GM12872 (cell line): ENCODE results near the gene CLASP2.

ENCODE experiments used
- TF ChIP-seq, protein P1 (sequence below): IDR thresholded peaks from 3 replicates; pipeline ENCODE4 v1.5.1; 2011; ENCODE audit warnings: low read depth, mild to moderate bottlenecking, low read length, moderate library complexity; ENCODE audit not compliant: insufficient read depth

CLASP2 gene

DNA sequence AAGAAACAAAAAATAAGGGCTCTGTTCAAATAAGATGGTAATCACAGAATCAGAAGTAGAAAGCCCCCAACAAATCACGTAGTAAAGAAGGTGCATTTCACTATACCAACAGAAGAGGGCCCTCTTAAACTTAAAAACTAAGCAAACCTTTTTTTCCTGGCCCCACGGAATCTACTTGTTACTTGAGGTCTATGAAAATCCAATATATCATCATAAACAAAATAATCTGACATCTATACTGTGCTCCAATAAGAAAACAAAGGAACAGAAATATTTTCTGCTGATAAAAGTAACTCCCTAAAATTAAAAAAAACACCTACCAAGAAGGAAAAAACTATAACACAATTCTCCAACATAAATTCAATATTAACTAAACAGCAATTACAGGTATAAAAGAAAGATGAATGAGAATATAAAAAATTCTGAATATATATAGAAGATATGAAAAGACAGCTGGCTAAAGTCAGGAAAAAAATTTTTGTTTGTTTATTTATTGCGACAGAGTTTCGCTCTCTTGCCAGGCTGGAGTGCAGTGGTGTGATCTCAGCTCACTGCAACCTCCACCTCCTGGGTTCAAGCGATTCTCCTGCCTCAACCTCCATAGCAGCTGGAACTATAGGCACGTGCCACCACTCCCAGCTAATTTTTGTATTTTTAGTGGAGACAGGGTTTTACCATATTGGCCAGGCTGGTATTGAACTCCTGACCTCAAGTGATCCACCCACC is 81.8 kb downstream of the CLASP2 start:
- TF ChIP-seq, protein P1, sequence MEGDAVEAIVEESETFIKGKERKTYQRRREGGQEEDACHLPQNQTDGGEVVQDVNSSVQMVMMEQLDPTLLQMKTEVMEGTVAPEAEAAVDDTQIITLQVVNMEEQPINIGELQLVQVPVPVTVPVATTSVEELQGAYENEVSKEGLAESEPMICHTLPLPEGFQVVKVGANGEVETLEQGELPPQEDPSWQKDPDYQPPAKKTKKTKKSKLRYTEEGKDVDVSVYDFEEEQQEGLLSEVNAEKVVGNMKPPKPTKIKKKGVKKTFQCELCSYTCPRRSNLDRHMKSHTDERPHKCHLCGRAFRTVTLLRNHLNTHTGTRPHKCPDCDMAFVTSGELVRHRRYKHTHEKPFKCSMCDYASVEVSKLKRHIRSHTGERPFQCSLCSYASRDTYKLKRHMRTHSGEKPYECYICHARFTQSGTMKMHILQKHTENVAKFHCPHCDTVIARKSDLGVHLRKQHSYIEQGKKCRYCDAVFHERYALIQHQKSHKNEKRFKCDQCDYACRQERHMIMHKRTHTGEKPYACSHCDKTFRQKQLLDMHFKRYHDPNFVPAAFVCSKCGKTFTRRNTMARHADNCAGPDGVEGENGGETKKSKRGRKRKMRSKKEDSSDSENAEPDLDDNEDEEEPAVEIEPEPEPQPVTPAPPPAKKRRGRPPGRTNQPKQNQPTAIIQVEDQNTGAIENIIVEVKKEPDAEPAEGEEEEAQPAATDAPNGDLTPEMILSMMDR, result peak; percentile 56; the same call in 2 of the 3 replicates

DNA sequence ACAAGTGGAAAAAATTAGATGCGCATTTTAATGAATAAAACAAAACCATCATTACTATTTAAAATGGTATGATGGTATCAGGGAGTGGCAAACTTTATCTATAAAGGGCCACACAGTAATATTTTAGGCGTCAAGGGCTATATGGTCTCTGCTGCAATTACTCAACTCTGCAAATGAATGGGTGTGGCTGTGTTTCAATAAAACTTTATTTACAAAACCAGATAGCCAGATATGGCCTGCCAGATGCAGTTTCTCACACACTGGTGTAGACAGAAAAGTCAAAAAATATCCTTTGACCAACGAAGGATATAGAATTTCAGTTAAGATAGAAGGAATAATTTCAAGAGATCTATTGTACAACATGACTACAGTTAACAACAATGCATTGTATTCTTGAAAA is 83.8 kb downstream of the CLASP2 start:
- TF ChIP-seq, protein P1, result no peak

DNA sequence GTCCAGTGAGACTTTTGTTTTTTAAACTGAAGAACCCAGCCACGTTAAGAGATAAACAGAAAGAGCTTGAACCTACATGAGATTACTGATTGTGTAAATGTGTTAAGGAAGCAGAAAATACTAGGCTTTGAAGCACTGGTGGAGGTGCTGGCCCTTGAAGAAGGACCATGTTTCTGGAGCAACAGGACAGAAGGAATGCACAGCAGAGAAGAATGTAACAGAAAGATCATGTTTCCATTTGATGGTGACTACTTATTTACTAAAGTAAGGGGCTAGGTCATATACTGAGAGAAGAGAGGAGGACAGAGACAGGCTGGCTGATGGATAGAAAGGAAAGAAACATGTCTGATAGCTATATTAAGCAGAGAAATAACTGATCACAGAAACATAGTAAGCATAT is 88.8 kb downstream of the CLASP2 start:
- TF ChIP-seq, protein P1, result no peak

DNA sequence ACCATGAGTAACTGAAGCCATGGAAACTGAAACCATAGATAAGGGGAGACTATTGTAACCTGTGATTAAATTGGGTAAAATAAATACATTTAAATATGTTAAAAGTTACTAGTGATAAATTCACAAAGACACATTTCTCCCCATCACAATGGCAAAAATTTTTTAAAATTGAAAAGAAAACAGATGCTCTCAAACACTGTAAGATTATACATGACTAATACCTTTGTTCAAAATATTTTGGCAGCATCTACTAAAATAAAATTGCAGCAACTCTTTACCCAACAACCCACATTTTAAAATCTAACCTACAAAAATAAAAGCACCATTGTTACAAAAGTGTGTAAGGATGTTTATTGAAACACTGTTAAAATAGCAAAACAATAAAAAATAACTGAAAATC is 93.3 kb downstream of the CLASP2 start:
- TF ChIP-seq, protein P1, result no peak

DNA sequence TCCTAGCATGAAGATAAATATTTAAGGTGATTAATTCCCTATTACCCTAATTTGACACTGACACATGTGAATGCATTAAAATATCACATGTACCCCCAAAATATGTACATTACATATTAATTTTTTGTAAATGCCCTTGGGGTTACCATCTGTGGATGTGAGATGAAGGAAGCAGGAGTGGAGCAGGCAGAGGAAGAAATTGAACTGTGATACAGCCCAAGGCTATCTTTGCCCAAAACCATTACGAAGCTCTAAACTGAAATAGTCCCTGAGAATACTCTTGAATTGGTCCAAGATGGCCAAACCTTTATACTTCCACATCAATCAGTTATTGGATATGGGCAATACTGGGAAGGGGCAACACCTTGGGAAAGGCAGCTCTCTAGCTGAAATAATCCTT is 105.0 kb downstream of the CLASP2 start:
- TF ChIP-seq, protein P1, result no peak

DNA sequence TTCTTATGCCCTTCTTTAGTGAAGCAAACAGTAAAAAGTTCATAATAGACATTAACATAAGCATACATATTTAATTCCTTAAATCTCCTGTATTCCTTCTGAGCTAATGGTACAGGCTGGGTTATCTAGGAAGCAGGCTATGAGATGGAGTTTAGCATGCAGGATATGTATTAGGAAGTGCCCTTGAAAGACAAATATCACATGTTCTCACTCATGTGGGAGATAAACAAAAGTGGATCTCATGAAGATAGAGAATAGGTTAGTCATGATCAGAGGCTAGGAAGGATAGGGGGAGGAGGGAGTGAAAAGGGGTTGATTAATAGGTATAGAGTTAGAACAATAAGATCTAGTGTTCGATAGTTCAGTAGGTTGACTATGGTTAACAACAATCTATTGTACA is 105.4 kb downstream of the CLASP2 start:
- TF ChIP-seq, protein P1, result no peak

DNA sequence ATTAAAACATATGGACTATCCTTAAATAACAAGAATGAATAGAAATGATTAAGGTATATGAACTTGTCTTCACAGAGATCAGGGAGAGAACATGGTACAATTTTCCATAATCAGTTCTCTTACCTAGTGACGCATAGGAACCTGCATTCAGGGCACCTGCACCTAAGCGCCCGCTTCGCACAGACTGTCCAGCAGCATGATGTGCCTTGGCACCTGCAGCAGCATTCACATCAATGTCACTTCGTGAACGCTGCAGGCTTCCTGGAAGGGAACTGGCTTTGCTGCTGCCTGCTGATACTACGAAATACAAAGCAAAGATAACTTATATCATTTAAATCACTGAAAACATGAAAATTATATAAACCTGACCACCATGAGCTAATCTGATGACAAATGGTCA is 115.2 kb downstream of the CLASP2 start:
- TF ChIP-seq, protein P1, result no peak
